Kidney (tissue), 14 donors: ENCODE data around the gene FLRT3. TPM values are rescaled to one million over a fixed set of nuclear protein-coding genes. Genes with fewer than 3 reads are reported as not detected.

Experiments
- DNase-seq, 5 donors: peaks; one replicate each; pipeline ENCODE4 v3.0.0-alpha.2; 2013 to 2020
- FAIRE-seq: peaks from 2 replicates; lab custom pipeline; 2012; peaks lifted over from hg19 to GRCh38; lab: Jason Lieb, UNC
- H3K27ac ChIP-seq, 2 donors: one replicate each; pipeline ENCODE4 v1.7.0; 2013; ENCODE audit warnings: low read depth in 2 of 2, low read length in 2 of 2, inconsistent platforms in 1 of 2
- H3K27me3 ChIP-seq: one replicate; pipeline ENCODE4 v1.7.1; 2013; ENCODE audit warnings: low read length, inconsistent platforms; ENCODE audit not compliant: control insufficient read depth, insufficient read depth
- H3K36me3 ChIP-seq, 3 donors: one replicate each; pipeline versions ENCODE4 v1.7.0 to v1.7.1; 2013; ENCODE audit warnings: low read length in 3 of 3, control low read depth in 1 of 3, inconsistent platforms in 1 of 3; ENCODE audit not compliant: insufficient read depth in 3 of 3, control insufficient read depth in 2 of 3
- H3K4me1 ChIP-seq, 3 donors: one replicate each; pipeline versions ENCODE4 v1.7.0 to v1.7.1; 2013; ENCODE audit warnings: low read length in 3 of 3, inconsistent platforms in 1 of 3, low read depth in 1 of 3; ENCODE audit not compliant: control insufficient read depth in 2 of 3, insufficient read depth in 2 of 3
- H3K4me3 ChIP-seq, 3 donors: one replicate each; pipeline versions ENCODE4 v1.7.0 to v1.8.1; 2013; ENCODE audit warnings: low read length in 3 of 3, control low read depth in 1 of 3, inconsistent platforms in 1 of 3
- H3K9ac ChIP-seq, 3 donors: one replicate each; pipeline versions ENCODE4 v1.7.0 to v1.7.1; 2013; ENCODE audit warnings: low read length in 3 of 3, control low read depth in 1 of 3, inconsistent platforms in 1 of 3
- H3K9me3 ChIP-seq, 3 donors: one replicate each; pipeline versions ENCODE4 v1.7.0 to v1.7.1; 2013; ENCODE audit warnings: low read length in 3 of 3, control low read depth in 1 of 3, inconsistent platforms in 1 of 3; ENCODE audit not compliant: control insufficient read depth in 2 of 3, insufficient read depth in 1 of 3
- CTCF ChIP-seq: IDR thresholded peaks from 3 replicates; pipeline ENCODE4 v1.5.1; 2012; ENCODE audit warnings: mild to moderate bottlenecking, moderate library complexity, borderline replicate concordance; ENCODE audit not compliant: insufficient read depth; ENCODE audit errors: extremely low read depth
- intact Hi-C: fragments of 100-400 bp; cut with DNase I; formaldehyde crosslinking; loops from one replicate; pipeline ENCODE4 v1.11.1; 2022
- polyA plus RNA-seq: library from polyadenylated mRNA; stranded (reverse); fragments of 350-450 nt; fragmentation: Illumina TruSeq; extraction: RNeasy Lipid Tissue Mini Kit (QIAGEN cat#74804); gene quantifications from one replicate; pipeline ENCODE4 v1.2.3, GENCODE V29; 2014; ENCODE audit warnings: low read depth, low replicate concordance; ENCODE audit not compliant: insufficient read depth
- total RNA-seq: library from RNA; stranded (reverse); fragmentation: NEBNext Ultra II Directional; extraction: Animal tissue kit (Norgen Biotek cat#: 25700); gene quantifications from one replicate; pipeline ENCODE4 v1.2.1, GENCODE V29; 2021
- donor health status: control.
- donor health status: control.
- donor health status: control.
- donor health status: control.
- donor health status: control.
- donor health status: DM: yes; HTN: yes; CAD: no.
- donor health status: Normal renal cell carcinoma (clear cell type).

Gene FLRT3
- total and polyA plus RNA-seq, 2 donors from 2014 or later, result 14.2 to 70.3 TPM

- no peaks in the 10 kb centered on the region for H3K27me3 ChIP-seq
- H3K9ac ChIP-seq, result no peak overlapping the region
- peak in 1 of 5 donors; percentile 6 for DNase-seq
- no peak for FAIRE-seq
- H3K4me1 ChIP-seq, result no peaks in the 10 kb centered on the region
- H3K36me3 ChIP-seq, result no peaks in the 10 kb centered on the region
- no peaks in the 10 kb centered on the region for H3K9me3 ChIP-seq
- intact Hi-C loops, result no loop called here
- no peak for TF ChIP-seq CTCF
- no peak overlapping the region for H3K27ac ChIP-seq
- no peak overlapping the region for H3K4me3 ChIP-seq
Observed at GRCh38 chr20:14375416-14375985, 38.1 kb upstream of the FLRT3 start.

GRCh38 chr20:14374196-14374595, 36.8 kb upstream of the FLRT3 start:
- intact Hi-C loops, result no loop called here
- TF ChIP-seq CTCF, result no peak
- no peak for DNase-seq
- H3K4me1 ChIP-seq, result no peaks in the 10 kb centered on the region
- no peak overlapping the region for H3K4me3 ChIP-seq
- no peak overlapping the region for H3K27ac ChIP-seq
- no peaks in the 10 kb centered on the region for H3K9me3 ChIP-seq
- H3K27me3 ChIP-seq, result no peaks in the 10 kb centered on the region
- no peak for FAIRE-seq
- no peak overlapping the region for H3K9ac ChIP-seq
- H3K36me3 ChIP-seq, result no peaks in the 10 kb centered on the region

- no peak for FAIRE-seq
- no peak overlapping the region for H3K9ac ChIP-seq
- H3K27me3 ChIP-seq, result no peaks in the 10 kb centered on the region
- intact Hi-C loops, result no loop called here
- no peak for DNase-seq
- H3K9me3 ChIP-seq, result no peaks in the 10 kb centered on the region
- no peak overlapping the region for H3K4me3 ChIP-seq
- H3K36me3 ChIP-seq, result no peaks in the 10 kb centered on the region
- no peaks in the 10 kb centered on the region for H3K4me1 ChIP-seq
- TF ChIP-seq CTCF, result no peak
- no peak overlapping the region for H3K27ac ChIP-seq
Observed at GRCh38 chr20:14361509-14362345, 24.3 kb upstream of the FLRT3 start.
